ENCODE results near the gene HSD17B12. TPM values are rescaled to one million over a fixed set of nuclear protein-coding genes. Genes with fewer than 3 reads are reported as not detected.
A peak's percentile ranks its signal among the peaks of the same experiment; 100 is the strongest.
"Not testable (repeated sequence)": the region's sequence is repeated elsewhere in the genome, so short reads cannot be mapped to it uniquely, and the experiment has no call there.

The HSD17B12 gene
- 53.1 and 63.8 TPM in 2 replicates for total RNA-seq

- peak; percentile 87 for DNase-seq (ENCODE audit: extremely low read depth, low read depth, low spot score)
Measured at GRCh38 chr11:43680521-43681400, at the start of gene HSD17B12. Gene HSD17B12 (plus strand): TSS chr11:43680738. CDS start chr11:43680828, 90 bp downstream.

DNA sequence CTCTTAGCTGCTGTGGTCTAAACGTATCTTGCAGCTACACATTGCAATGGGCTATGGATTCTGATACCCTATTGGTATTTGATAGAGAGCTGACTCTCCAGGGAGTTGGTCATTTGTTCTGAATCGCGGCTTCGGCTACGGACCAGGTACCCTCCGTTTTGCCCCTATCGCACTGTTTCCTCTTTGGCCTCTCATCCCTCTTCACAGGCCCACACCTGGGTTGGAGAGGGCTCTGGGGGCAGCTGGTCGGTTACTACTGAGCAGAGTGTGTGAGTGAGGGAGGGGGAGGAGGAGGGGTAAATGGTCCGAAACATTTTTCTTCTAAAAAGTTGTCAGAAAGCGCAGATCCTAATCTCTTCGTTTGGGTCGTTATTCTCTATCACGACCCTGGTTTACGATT lies 48.8 kb upstream of the HSD17B12 start:
- DNase-seq (ENCODE audit: extremely low read depth, low read depth, low spot score) = no peak

DNA sequence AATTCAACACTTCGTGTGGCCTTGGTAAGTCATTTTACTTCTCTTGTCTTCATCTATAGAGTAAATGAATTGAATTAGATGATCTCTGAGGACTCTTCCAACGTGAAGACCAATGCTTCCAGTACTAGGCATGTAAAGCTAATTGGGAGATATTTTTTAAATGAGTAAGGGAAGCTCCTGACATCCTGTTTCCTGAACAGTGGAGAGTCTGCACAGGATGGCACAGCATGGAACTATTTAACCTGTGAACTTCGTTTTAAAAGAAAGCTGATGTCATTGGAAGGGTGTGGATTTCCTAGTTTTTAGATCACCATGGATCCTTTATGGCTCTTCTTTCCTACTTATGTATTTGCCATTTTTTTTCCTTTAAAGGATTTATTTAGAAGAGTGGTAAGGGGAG lies 48.4 kb upstream of the HSD17B12 start:
- no peak for DNase-seq (ENCODE audit: extremely low read depth, low read depth, low spot score)

DNA sequence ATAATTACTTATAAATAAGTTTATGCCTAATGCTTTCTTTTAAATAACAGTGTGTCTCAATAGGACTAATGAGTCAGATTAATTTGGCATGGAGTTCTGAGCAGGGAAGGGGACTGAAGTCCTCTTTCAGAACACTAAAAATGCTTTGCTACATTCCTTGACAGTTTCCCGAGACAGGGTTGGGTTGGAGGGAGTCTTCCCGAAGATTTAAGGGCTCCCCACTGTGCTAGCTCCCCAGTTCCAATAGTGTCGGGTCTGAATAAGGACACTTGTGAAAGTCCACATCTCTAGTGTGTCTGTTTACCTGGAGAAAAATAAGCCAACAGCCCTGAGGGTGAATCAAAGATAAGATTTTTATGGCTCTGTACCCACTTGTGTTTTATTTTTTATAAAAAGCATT lies 41.8 kb upstream of the HSD17B12 start:
- DNase-seq (ENCODE audit: extremely low read depth, low read depth, low spot score) = no peak

DNA sequence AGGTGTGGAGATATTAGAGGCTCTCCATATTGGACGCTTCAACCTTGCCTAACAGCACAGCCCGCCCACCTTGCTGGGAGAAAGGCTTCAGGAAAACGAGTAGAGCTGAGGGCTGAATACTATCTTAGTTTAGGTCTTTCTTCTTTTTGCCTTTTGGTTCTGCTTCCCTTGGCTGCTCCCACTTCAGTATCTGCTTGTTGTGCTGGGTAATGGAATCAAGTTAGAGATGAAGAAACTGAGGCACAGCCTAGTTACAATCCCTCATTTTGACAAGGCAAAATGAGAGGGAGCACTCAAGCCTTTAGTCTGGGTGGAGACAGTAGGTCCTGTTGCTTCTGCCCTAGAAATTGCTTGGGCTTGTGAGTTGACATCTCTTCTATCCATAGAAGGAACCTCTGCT lies 41.3 kb upstream of the HSD17B12 start:
- DNase-seq (ENCODE audit: extremely low read depth, low read depth, low spot score) = no peak

DNA sequence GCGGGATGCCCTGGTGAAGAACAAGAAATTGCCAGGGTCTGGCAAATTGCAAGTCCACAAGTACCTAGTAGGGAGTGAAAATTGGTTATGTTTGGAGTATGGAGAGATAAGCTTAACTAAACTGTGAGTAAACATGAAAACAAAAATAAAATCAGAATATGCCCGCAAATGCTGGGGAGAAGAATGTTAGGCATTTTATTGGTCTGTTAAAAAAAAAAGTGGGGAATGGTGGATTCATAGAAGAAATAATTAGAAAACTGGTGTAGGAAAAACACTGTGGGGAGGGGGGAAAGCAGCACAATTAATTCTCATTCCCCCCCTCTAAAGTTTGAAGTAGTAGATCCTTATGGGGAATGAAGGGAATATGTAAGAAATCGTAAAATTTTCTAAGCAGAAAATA lies 40.6 kb upstream of the HSD17B12 start:
- DNase-seq (ENCODE audit: extremely low read depth, low read depth, low spot score) = no peak

DNA sequence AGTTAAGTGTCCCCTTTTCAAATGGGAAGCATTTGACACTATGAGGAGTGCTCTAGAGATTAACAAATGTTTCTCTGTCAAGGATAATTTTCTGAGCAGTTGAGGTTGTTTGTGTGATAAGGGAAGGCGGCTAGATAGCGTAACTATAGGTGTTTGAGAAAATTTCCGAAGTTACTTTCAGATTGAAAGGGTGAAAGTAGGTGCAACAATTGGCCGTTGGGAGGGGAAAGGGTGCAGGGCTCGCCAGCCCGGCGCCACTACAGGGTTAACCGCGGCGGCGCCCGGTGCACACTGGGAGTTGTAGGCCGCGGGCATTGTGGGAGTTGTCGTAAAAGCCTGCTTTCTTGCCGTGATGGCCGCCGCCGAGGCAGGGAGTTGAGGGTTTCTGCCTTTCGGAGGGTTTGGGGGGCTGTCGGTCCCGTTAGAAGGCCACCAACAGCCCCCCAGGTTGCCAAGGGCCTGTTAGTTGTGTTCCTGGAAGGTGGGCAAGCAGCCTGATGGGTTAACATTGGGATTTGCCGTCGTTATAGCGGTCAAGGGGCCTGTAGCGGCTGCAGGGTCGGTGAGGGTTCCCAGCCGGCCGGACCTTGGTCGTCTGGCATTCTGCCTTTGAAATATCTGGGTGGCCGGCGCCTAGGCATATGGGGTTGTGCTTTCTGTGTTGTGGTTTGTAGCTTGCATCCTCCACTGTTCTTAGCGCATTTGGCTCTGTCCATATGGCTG lies 36.5 kb upstream of the HSD17B12 start:
- DNase-seq (ENCODE audit: extremely low read depth, low read depth, low spot score) = no peak

- DNase-seq (ENCODE audit: extremely low read depth, low read depth, low spot score) = no peak
Measured at GRCh38 chr11:43644621-43645299, 35.8 kb upstream of the HSD17B12 start.

GRCh38 chr11:43646767-43647166 lies 33.8 kb upstream of the HSD17B12 start:
- DNase-seq (ENCODE audit: extremely low read depth, low read depth, low spot score) = no peak

DNA sequence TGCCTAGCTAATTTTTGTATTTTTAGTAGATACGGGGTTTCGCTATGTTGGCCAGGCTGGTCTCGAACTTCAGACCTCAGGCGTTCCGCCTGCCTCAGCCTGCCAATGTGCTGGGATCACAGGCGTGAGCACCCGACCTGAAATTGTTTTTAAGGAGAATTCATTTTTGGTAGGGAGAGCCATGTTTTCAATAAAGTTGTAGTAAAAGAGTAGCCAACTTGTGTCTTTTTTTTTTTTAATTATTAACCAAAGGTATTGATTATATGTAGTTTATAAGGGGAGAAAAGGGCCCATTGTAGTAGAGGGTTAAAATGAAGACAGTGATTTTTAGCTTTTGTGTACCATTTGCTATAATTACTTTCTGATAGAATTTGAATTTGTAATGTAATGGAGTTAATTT lies 31.6 kb upstream of the HSD17B12 start:
- DNase-seq (ENCODE audit: extremely low read depth, low read depth, low spot score) = no peak

- no peak for DNase-seq (ENCODE audit: extremely low read depth, low read depth, low spot score)
Measured at GRCh38 chr11:43649501-43649900, 31.0 kb upstream of the HSD17B12 start.

- no peak for DNase-seq (ENCODE audit: extremely low read depth, low read depth, low spot score)
Measured at GRCh38 chr11:43649921-43650320, 30.6 kb upstream of the HSD17B12 start.

GRCh38 chr11:43663018-43663417 lies 17.5 kb upstream of the HSD17B12 start:
- not testable (repeated sequence) for DNase-seq (ENCODE audit: extremely low read depth, low read depth, low spot score)

GRCh38 chr11:43664295-43664694 lies 16.2 kb upstream of the HSD17B12 start:
- DNase-seq (ENCODE audit: extremely low read depth, low read depth, low spot score) = no peak

DNA sequence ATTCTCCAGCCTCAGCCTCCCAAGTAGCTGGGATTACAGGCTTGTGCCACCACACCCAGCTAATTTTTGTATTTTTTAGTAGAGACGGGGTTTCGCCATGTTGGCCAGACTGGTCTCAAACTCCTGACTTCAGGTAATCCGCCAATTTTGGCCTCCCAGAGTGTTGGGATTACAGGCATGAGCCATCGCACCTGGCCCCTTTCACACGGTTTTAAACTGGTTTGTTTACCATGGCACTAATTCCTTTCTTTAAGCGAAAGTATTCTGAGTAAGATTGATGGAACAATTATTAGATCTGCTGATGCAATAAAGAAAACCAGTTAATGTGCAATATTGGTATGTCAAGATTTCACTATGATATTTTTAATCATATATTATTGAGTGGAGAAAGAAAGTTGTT lies 9.3 kb upstream of the HSD17B12 start:
- DNase-seq (ENCODE audit: extremely low read depth, low read depth, low spot score) = not testable (repeated sequence)

DNA sequence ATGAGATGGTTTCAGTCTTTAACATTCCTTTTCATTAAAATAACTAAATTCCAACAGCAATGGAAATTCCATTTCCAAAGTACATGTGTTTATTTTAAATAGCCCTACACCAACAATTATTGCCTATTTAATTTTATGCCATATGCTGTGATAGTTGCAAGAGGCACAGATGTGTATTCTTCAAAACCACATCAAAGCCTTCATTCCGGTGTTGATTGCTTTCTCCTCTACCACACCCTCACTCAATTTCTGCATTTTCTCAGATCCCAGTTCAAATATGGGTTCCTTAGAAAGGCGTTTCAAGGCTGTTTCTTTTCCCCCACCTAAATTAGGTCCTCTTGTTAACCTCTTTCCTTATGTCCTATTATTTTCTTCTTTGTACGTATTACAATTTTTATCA lies 6.0 kb upstream of the HSD17B12 start:
- no peak for DNase-seq (ENCODE audit: extremely low read depth, low read depth, low spot score)

- DNase-seq (ENCODE audit: extremely low read depth, low read depth, low spot score) = no peak
Measured at GRCh38 chr11:43676933-43677332, 3.6 kb upstream of the HSD17B12 start.

DNA sequence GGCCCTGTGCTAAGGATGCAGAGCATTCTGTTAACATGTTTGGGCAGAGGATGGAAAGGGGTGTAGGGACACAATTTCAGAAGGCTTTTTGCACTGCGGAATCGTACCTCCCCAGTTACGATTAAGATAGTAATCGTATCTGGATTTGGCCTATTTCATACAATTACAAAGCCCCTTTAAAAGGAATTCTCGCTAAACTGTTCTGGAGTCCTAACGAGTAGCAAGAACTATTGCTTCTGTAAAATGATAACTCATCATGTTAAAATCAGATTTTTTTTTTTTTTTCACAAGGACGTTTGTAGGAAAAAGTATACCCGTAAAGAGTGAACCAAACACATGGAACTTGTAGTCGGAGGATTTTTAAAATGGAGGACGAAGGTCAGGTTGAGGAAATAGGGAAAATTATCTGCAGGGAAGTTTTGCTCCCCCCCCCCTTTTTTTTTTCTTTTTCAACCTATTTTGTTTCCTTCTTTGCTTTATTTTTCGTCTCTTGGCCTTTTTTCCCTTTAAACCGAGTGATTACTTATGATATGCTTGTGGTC lies 934 bp downstream of the HSD17B12 start:
- DNase-seq (ENCODE audit: extremely low read depth, low read depth, low spot score) = no peak

- DNase-seq (ENCODE audit: extremely low read depth, low read depth, low spot score) = not testable (repeated sequence)
Measured at GRCh38 chr11:43682081-43682480, 1.5 kb downstream of the HSD17B12 start.

DNA sequence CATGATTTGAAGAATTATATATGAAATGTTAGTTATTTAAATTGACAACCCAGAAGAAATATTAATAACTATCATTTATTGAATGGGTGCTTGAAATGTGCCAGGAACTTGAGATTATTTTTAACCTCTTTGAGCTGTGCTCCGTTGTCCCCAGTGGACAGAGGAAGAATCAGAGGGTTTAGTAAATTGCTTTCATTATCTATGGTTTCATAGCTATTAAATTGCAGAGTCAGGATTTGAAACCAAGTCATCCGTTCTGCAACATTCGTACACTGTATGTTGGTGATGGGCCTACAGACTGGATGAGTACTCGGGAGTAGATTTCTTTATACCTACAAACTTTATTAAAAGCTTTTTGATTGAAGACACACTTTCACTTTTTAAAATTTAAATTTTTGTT lies 4.9 kb downstream of the HSD17B12 start:
- no peak for DNase-seq (ENCODE audit: extremely low read depth, low read depth, low spot score)

DNA sequence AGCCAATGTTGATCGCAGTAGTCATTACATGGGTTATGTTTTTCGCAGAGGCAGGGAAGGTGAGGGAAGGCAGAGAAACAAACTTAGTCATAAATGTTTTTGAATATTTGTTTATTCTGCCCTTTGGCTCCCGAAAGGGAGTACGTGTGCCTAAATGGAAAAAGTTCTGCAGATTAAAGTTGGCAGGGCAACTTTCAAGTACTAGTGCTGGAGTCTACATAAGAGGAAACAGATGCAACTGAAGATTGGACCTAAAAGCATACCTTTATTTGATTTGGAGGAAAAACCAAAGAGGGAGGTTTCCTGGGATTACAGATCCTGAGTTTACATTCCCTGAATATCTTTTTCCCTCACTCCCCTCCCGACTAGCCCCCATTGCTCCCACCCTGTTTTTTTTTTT lies 5.7 kb downstream of the HSD17B12 start:
- peak; percentile 60 for DNase-seq (ENCODE audit: extremely low read depth, low read depth, low spot score)

Measured in glomerular endothelial cell (primary cell).